SK-N-SH (cell line): Measurements from ENCODE around the gene ZFHX3. TPM values are rescaled to one million over a fixed set of nuclear protein-coding genes. Genes with fewer than 3 reads are reported as not detected.

Experiments
- CTCF ChIA-PET: fragments of 300-600, 350-600 bp; formaldehyde crosslinking; extraction: SDS; loops from one replicate; lab custom pipeline; 2021; lab: Yijun Ruan, JAX
- POLR2A ChIA-PET: fragments of 350-600 bp; sonication (Branson Sonifier 250); formaldehyde crosslinking; extraction: SDS; loops from one replicate; lab custom pipeline; 2020; ENCODE audit warnings: antibody characterized with exemption, inconsistent platforms; lab: Yijun Ruan, JAX
- DNase-seq: peaks from one replicate; pipeline ENCODE4 v3.0.0; 2012
- H2AFZ ChIP-seq: fragments of 200-600 bp; sonication (generic); 2 replicates; pipeline ENCODE4 v1.8.1; 2016; ENCODE audit warnings: antibody characterized with exemption, mild to moderate bottlenecking, low read depth
- H3F3A ChIP-seq: fragments of 200-600 bp; sonication (generic); replicated peaks from 2 replicates; pipeline ENCODE3; 2016; ENCODE audit warnings: antibody characterized with exemption, mild to moderate bottlenecking; ENCODE audit not compliant: insufficient read depth
- H3K27ac ChIP-seq, 2 experiments: fragments of 200-500 bp in 1 of 2; fragments of 200-600 bp in 1 of 2; sonication (Bioruptor generic) in 1 of 2; sonication (generic), shearing (Covaris generic) in 1 of 2; 2 replicates each; pipeline versions ENCODE4 v1.5.1 to v1.6.1; 2014 to 2016; ENCODE audit warnings: low read depth in 2 of 2, inconsistent platforms in 1 of 2, low read length in 1 of 2, mild to moderate bottlenecking in 1 of 2, mixed read lengths in 1 of 2
- H3K27me3 ChIP-seq: fragments of 200-600 bp; sonication (generic), shearing (Covaris generic); 2 replicates; pipeline ENCODE4 v1.6.1; 2016; ENCODE audit warnings: mixed run types; ENCODE audit not compliant: insufficient read depth
- H3K36me3 ChIP-seq, 2 experiments: fragments of 200-500 bp in 1 of 2; fragments of 200-600 bp in 1 of 2; sonication (Bioruptor generic) in 1 of 2; sonication (generic) in 1 of 2; replicated peaks in 1 of 2; 2 replicates each; pipeline versions ENCODE3 to v1.5.1; 2014 to 2016; ENCODE audit warnings: low read length in 1 of 2, mild to moderate bottlenecking in 1 of 2; ENCODE audit not compliant: insufficient read depth in 2 of 2, control insufficient read depth in 1 of 2
- H3K4me1 ChIP-seq, 2 experiments: fragments of 200-500 bp in 1 of 2; fragments of 200-600 bp in 1 of 2; sonication (Bioruptor generic) in 1 of 2; sonication (generic), shearing (Covaris generic) in 1 of 2; 2 replicates each; pipeline versions ENCODE4 v1.5.1 to v1.6.1; 2014 to 2016; ENCODE audit warnings: low read depth in 1 of 2, low read length in 1 of 2, mixed run types in 1 of 2; ENCODE audit not compliant: insufficient read depth in 2 of 2, control insufficient read depth in 1 of 2
- H3K4me2 ChIP-seq: fragments of 200-600 bp; sonication (generic), shearing (Covaris generic); 2 replicates; pipeline ENCODE4 v1.6.1; 2017; ENCODE audit warnings: mixed run types
- H3K4me3 ChIP-seq, 2 experiments: fragments of 200-500 bp in 1 of 2; fragments of 200-600 bp in 1 of 2; sonication (Bioruptor generic) in 1 of 2; sonication (generic), shearing (Covaris generic) in 1 of 2; 2 replicates each; pipeline versions ENCODE4 v1.5.1 to v1.8.1; 2014 to 2016; ENCODE audit warnings: low read depth in 2 of 2, inconsistent platforms in 1 of 2, low read length in 1 of 2, mild to moderate bottlenecking in 1 of 2, mixed read lengths in 1 of 2, moderate library complexity in 1 of 2
- H3K79me2 ChIP-seq: fragments of 200-600 bp; sonication (generic); 2 replicates; pipeline ENCODE4 v1.8.1; 2017; ENCODE audit warnings: mild to moderate bottlenecking; ENCODE audit not compliant: insufficient read depth
- H3K9ac ChIP-seq: fragments of 200-600 bp; sonication (generic); 2 replicates; pipeline ENCODE4 v1.6.1; 2017; ENCODE audit warnings: mixed run types
- H3K9me2 ChIP-seq: fragments of 200-600 bp; sonication (generic); 2 replicates; pipeline ENCODE4 v1.6.1; 2017; ENCODE audit warnings: mixed run types
- H3K9me3 ChIP-seq: fragments of 200-600 bp; sonication (generic); 2 replicates; pipeline ENCODE4 v1.6.1; 2017; ENCODE audit warnings: mixed run types, mild to moderate bottlenecking, moderate library complexity
- H4K20me1 ChIP-seq: fragments of 200-600 bp; sonication (generic); 2 replicates; pipeline ENCODE4 v1.6.1; 2017; ENCODE audit warnings: mild to moderate bottlenecking, mixed run types; ENCODE audit not compliant: insufficient read depth
- CHD2 ChIP-seq: fragments of 150-350 bp; IDR thresholded peaks from 2 replicates; pipeline ENCODE4 v1.6.1; 2018; ENCODE audit warnings: low read length; ENCODE audit not compliant: partially characterized antibody
- CTCF ChIP-seq: fragments of 200-600 bp; sonication (generic); IDR thresholded peaks from 2 replicates; pipeline ENCODE4 v1.6.1; 2017; ENCODE audit warnings: antibody characterized with exemption, mild to moderate bottlenecking, moderate library complexity
- ELF1 ChIP-seq: IDR thresholded peaks from 2 replicates; pipeline ENCODE4 v1.4.0; 2012
- EZH2phosphoT487 ChIP-seq: fragments of 200-600 bp; sonication (generic); IDR thresholded peaks from 2 replicates; pipeline ENCODE4 v1.6.1; 2017; ENCODE audit warnings: low read depth, mixed run types, mild to moderate bottlenecking, antibody characterized with exemption, moderate library complexity, borderline replicate concordance
- FOXJ3 ChIP-seq: sonication (generic); formaldehyde crosslinking; IDR thresholded peaks from 2 replicates; pipeline ENCODE4 v1.5.1; 2020; ENCODE audit warnings: mild to moderate bottlenecking, missing genetic modification reagents
- FOXM1 ChIP-seq: IDR thresholded peaks from 2 replicates; pipeline ENCODE4 v1.4.0; 2012; ENCODE audit warnings: low read depth, mild to moderate bottlenecking
- GABPA ChIP-seq: IDR thresholded peaks from 2 replicates; pipeline ENCODE4 v1.4.0; 2012; ENCODE audit warnings: low read depth, mild to moderate bottlenecking
- GATA2 ChIP-seq: sonication (generic); formaldehyde crosslinking; IDR thresholded peaks from 2 replicates; pipeline ENCODE4 v1.5.0; 2020; ENCODE audit warnings: mild to moderate bottlenecking, missing genetic modification reagents
- JUND ChIP-seq: IDR thresholded peaks from 2 replicates; pipeline ENCODE4 v1.4.0; 2012
- MAX ChIP-seq: IDR thresholded peaks from 2 replicates; pipeline ENCODE4 v1.4.0; 2012; ENCODE audit warnings: low read depth
- MEF2A ChIP-seq: IDR thresholded peaks from 2 replicates; pipeline ENCODE4 v1.4.0; 2012; ENCODE audit warnings: low read depth, borderline replicate concordance
- MXI1 ChIP-seq: IDR thresholded peaks from 2 replicates; pipeline ENCODE4 v1.6.1; 2012; ENCODE audit warnings: mild to moderate bottlenecking, low read depth, low read length, improper control_type of control experiment
- NRF1 ChIP-seq: IDR thresholded peaks from 2 replicates; pipeline ENCODE4 v1.6.1; 2012; ENCODE audit warnings: low read depth, mild to moderate bottlenecking, low read length
- POLR2AphosphoS5 ChIP-seq: IDR thresholded peaks from 2 replicates; pipeline ENCODE4 v1.6.1; 2012; ENCODE audit warnings: low read depth, low read length
- RAD21 ChIP-seq: IDR thresholded peaks from 2 replicates; pipeline ENCODE4 v1.6.1; 2012; ENCODE audit warnings: mild to moderate bottlenecking, low read length
- RCOR1 ChIP-seq: fragments of 150-350 bp; IDR thresholded peaks from 2 replicates; pipeline ENCODE4 v1.6.1; 2017; ENCODE audit warnings: antibody characterized with exemption, low read length
- RXRA ChIP-seq: IDR thresholded peaks from 2 replicates; pipeline ENCODE4 v1.4.0; 2012; ENCODE audit warnings: low read depth, mild to moderate bottlenecking, borderline replicate concordance
- SIN3A ChIP-seq: IDR thresholded peaks from 2 replicates; pipeline ENCODE4 v1.6.1; 2012; ENCODE audit warnings: low read depth, mild to moderate bottlenecking, low read length, moderate library complexity, borderline replicate concordance
- SMC3 ChIP-seq: IDR thresholded peaks from 2 replicates; pipeline ENCODE4 v1.6.1; 2012; ENCODE audit warnings: low read depth, low read length, improper control_type of control experiment
- TEAD4 ChIP-seq: IDR thresholded peaks from 2 replicates; pipeline ENCODE4 v1.4.0; 2012; ENCODE audit warnings: mild to moderate bottlenecking, borderline replicate concordance; ENCODE audit not compliant: insufficient read depth
- USF1 ChIP-seq: IDR thresholded peaks from 2 replicates; pipeline ENCODE4 v1.4.0; 2012; ENCODE audit warnings: low read depth, borderline replicate concordance
- USF2 ChIP-seq: fragments of 150-350 bp; IDR thresholded peaks from 2 replicates; pipeline ENCODE4 v1.6.1; 2017; ENCODE audit warnings: antibody characterized with exemption, low read length, low read depth, borderline replicate concordance
- WGBS: methylation state at CpG from one replicate; pipeline ENCODE4 v1.1.6; 2017; ENCODE audit warnings: low lambda C conversion rate; 5-methylcytosine and 5-hydroxymethylcytosine counted together
- polyA plus RNA-seq, 3 experiments: library from polyadenylated mRNA; depleted of rRNA; stranded (reverse); fragments of >200 nt; gene quantifications; 2 replicates each; pipeline ENCODE4 v1.2.3, GENCODE V29; 2012

Gene ZFHX3
- polyA plus RNA-seq, 1 of the 3 experiments (the other 2 are of a cell fraction): 2.0 TPM

GRCh38 chr16:73058616-73059409 is 10.9 kb upstream of the ZFHX3 start:
- H3F3A ChIP-seq: peaks cover 20% of the 10 kb centered on the region
- H3K9ac ChIP-seq: peak overlapping the region; percentile 81
- no peaks in the 10 kb centered on the region for H3K9me2 ChIP-seq
- H3K4me3 ChIP-seq: peak overlapping the region; percentile 69 to 84
- no peaks in the 10 kb centered on the region for H3K9me3 ChIP-seq
- H3K4me2 ChIP-seq: peak overlapping the region; percentile 78
- H4K20me1 ChIP-seq: no peaks in the 10 kb centered on the region
- DNase-seq: peak; percentile 77
- no peak for TF ChIP-seq POLR2AphosphoS5
- TF ChIP-seq ELF1: no peak
- TF ChIP-seq GATA2 (CRISPR knock-in tag): no peak
- no peak for TF ChIP-seq TEAD4
- TF ChIP-seq USF1: no peak
- peak; percentile 33; the same call in 1 of the 2 replicates for TF ChIP-seq MAX
- no peak for TF ChIP-seq JUND
- no peak for TF ChIP-seq RXRA
- TF ChIP-seq EZH2phosphoT487: no peak
- no peak for TF ChIP-seq USF2
- peak; percentile 65 for TF ChIP-seq NRF1
- 0 out of 2 replicates have a peak, but pooled peaks have one; percentile 3 for TF ChIP-seq RAD21
- TF ChIP-seq MXI1: peak; percentile 33; the same call in 1 of the 2 replicates
- TF ChIP-seq GABPA: no peak
- TF ChIP-seq MEF2A: no peak
- no peak for TF ChIP-seq FOXM1
- peak; percentile 46 for TF ChIP-seq CHD2
- no peak for TF ChIP-seq SIN3A
- no peak for TF ChIP-seq CTCF
- 0 out of 2 replicates have a peak, but pooled peaks have one; percentile 10 for TF ChIP-seq SMC3
- TF ChIP-seq RCOR1: 0 out of 2 replicates have a peak, but pooled peaks have one; percentile 23
- TF ChIP-seq FOXJ3 (CRISPR knock-in tag): no peak
- H3K27me3 ChIP-seq: no peaks in the 10 kb centered on the region
- H3K79me2 ChIP-seq: peaks cover 76% of the 10 kb centered on the region
- H3K27ac ChIP-seq: peak overlapping the region; percentile 74 to 75
- POLR2A ChIA-PET: interaction anchor here (0.6 to 2.9 kb wide), 3 partner anchors 12 to 318 kb away, joined by 3 to 16 read pairs (median 6); no protein-coding TSS in a partner anchor
- under 1% methylated on average over 60 of the region's 72 CpGs for WGBS
- H3K4me1 ChIP-seq: peaks cover 10 to 46% of the 10 kb centered on the region in 2 experiments
- CTCF ChIA-PET: interaction anchor here (0.6 to 2.1 kb wide), 9 partner anchors 9 to 1024 kb away, joined by 3 to 7 read pairs (median 3); no protein-coding TSS in a partner anchor
- H2AFZ ChIP-seq: peak overlapping the region; percentile 78; the same call in 1 of the 2 replicates
- no peaks in the 10 kb centered on the region for H3K36me3 ChIP-seq
